ENCODE data around the gene PITPNM1.
"Not testable (repeated sequence)": the region's sequence is repeated elsewhere in the genome, so short reads cannot be mapped to it uniquely, and the experiment has no call there.

PITPNM1 gene

DNA sequence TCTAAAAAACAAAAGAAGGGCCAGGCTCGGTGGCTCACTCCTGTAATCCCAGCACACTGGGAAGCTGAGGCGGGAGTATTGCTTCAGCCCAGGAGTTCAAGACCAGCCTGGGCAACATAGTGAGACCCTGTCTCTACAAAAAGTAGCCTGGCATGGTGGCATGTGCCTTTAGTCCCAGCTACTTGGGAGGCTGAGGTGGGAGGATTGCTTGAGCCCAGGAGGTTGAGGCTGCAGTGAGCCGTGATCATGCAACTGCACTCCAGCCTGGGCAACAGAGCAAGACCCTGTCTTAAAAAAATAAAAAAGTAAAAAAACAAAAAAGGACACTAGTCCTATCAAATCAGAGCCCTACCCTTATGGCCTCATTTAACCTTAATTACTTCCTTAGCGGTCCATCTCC lies 6.4 kb upstream of the PITPNM1 start:
- not testable (repeated sequence) for H3K4me3 ChIP-seq (ENCODE audit: extremely low read depth, insufficient read depth, low read length, poor library complexity, severe bottlenecking); H3K27ac ChIP-seq (ENCODE audit: low read depth, low read length, severe bottlenecking); H3K4me1 ChIP-seq (ENCODE audit: control insufficient read depth, insufficient read depth, low read length, poor library complexity, severe bottlenecking); H3K36me3 ChIP-seq (ENCODE audit: control insufficient read depth, insufficient read depth, low read length); H3K9me3 ChIP-seq (ENCODE audit: control insufficient read depth, low read length)
- 82 to 89% methylated on average over 3 to 4 of the region's 4 CpGs for WGBS, 2 experiments (ENCODE audit: insufficient coverage in 2 of 2)

DNA sequence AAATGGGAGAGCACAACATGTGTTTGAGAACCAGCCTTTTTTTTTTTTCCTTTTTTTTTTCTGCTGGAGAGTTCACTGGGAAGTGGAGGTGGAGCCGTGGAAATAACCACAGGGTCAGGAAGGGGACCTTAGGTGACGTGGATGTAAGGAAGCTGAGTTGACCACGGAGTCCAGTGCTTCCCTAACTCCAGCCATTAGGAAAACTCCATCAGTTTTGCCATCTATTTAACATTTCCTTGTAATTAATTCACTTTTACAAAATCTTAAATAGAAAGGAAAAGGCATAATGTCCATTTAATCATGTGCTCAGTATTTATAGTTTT lies 4.8 kb upstream of the PITPNM1 start:
- H3K9me3 ChIP-seq (ENCODE audit: control insufficient read depth, low read length): no peaks in the 10 kb centered on the region
- H3K4me3 ChIP-seq (ENCODE audit: extremely low read depth, insufficient read depth, low read length, poor library complexity, severe bottlenecking): no peak overlapping the region
- no peak overlapping the region for H3K27ac ChIP-seq (ENCODE audit: low read depth, low read length, severe bottlenecking)
- H3K36me3 ChIP-seq (ENCODE audit: control insufficient read depth, insufficient read depth, low read length): no peaks in the 10 kb centered on the region
- peaks cover 17% of the 10 kb centered on the region for H3K4me1 ChIP-seq (ENCODE audit: control insufficient read depth, insufficient read depth, low read length, poor library complexity, severe bottlenecking)
- no CpG with 5 or more reads among the region's 3 CpGs for WGBS, 2 experiments (ENCODE audit: insufficient coverage in 2 of 2)

DNA sequence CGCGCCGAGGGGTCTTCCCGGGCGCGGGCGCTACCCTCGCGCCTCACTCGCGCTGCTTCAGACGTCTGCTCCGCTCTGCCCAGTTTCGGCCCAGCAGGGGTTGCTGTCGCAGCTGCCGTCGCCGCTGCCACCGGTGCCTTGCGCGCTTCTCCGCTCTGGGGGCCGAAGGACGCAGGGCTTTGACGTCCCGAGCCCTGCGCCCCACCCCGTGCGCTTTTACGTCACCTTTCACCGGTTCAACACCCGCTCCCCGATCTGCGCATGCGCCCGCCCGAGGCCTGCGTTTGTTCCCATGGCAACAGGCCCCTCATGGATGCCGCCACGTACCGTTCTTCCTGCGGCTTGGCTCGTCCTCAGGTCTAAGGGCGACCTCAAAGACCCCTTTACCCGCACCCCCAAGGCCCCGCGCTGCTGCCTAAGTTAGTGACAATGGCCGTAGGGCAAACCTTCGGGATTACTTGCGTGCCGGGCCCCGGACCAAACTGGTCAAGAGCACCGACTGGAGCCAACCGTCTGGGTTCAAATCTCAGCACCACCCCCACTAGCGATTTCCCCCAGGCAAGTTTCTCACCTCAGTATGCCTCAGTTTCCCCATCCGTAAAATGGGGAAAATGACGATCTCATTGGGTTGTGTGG lies 3.4 kb upstream of the PITPNM1 start:
- Histone ChIP-seq H3K4me3 (ENCODE audit: extremely low read depth, insufficient read depth, low read length, poor library complexity, severe bottlenecking) (peak overlapping the region; percentile 64), H3K9me3 (ENCODE audit: control insufficient read depth, low read length) (no peaks in the 10 kb centered on the region), H3K4me1 (ENCODE audit: control insufficient read depth, insufficient read depth, low read length, poor library complexity, severe bottlenecking) (peaks cover 21% of the 10 kb centered on the region), H3K36me3 (ENCODE audit: control insufficient read depth, insufficient read depth, low read length) (no peaks in the 10 kb centered on the region), H3K27ac (ENCODE audit: low read depth, low read length, severe bottlenecking) (peak overlapping the region; percentile 98)
- 0 to 1% methylated on average over 26 to 49 of the region's 57 CpGs for WGBS, 2 experiments (ENCODE audit: insufficient coverage in 2 of 2)

DNA sequence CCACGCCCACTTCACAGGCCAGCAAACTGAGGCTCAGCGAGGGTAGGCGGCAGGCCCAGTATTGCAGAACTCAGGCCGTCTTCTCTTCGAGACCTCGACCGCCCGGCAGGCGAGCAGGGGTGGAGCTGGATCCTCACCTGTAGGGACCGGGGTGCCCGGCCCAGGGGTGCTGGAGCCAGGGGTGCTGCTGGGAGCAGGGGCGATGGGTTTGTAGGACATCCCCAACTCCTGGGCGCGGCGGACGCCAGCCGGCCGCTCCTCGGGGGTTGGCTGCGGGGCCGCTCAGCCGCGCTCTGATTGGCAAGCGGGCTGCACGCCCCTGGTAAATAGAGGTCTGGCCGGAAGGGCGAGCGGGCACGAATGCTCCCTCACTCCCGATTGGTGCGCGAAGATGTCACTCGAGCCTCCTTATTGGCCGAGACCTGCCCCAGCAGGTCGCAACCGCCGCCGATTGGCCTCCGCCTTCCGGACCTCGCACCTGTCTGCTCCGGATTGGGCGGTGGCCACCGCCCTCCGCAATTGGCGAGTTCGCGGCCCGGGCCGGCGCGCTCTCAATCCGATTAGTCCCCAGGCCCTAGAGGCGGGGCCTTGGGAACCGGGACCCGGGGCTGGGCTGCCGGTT lies 2.8 kb upstream of the PITPNM1 start, which contains the start of gene CDK2AP2:
Gene CDK2AP2 (minus strand): TSS at position 299 of the 622 bp plus-strand sequence. CDS start 80 bp downstream, at position 219.
- Histone ChIP-seq H3K4me3 (ENCODE audit: extremely low read depth, insufficient read depth, low read length, poor library complexity, severe bottlenecking) (peak within 1 kb of the TSS; percentile 64), H3K9me3 (ENCODE audit: control insufficient read depth, low read length) (no peaks in the 10 kb centered on the region), H3K36me3 (ENCODE audit: control insufficient read depth, insufficient read depth, low read length) (no peaks in the 10 kb centered on the region), H3K27ac (ENCODE audit: low read depth, low read length, severe bottlenecking) (peak within 1 kb of the TSS; percentile 98), H3K4me1 (ENCODE audit: control insufficient read depth, insufficient read depth, low read length, poor library complexity, severe bottlenecking) (peaks cover 24% of the 10 kb centered on the region)
- WGBS, 2 experiments (ENCODE audit: insufficient coverage in 2 of 2): 1% methylated on average over 48 to 57 of the region's 57 CpGs

DNA sequence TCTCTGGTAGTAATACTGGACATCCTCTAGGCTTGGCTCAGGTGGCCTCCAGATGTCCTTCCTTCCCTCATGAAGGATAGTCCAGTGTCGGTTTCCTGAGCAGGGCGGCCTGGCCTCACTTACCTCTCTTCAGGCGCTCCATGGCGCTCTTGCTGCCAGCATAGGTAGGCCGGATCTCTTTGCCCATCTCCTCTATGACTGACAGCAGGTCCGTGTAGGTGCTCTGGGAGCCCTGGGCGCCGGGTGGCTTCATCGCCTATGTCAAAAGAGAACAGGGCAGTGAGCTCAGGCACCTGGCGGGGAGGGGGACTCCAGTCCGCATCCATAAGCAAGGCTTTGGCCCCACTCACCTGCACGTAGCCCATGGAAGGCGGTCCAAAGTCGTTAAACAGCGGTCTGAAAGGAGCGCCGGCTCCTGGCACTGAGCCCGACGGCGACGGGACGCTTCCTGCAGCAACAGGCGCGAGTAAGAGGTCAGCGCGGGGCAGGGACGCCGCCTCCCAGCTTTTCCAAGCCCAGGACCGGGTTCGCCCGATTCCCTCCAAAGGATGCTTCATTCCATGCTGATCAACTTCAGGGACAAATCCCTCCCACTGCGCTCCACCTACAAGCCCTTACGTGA lies 2.2 kb upstream of the PITPNM1 start:
- peak overlapping the region; percentile 98 for H3K27ac ChIP-seq (ENCODE audit: low read depth, low read length, severe bottlenecking)
- H3K9me3 ChIP-seq (ENCODE audit: control insufficient read depth, low read length): no peaks in the 10 kb centered on the region
- H3K36me3 ChIP-seq (ENCODE audit: control insufficient read depth, insufficient read depth, low read length): peaks cover 6% of the 10 kb centered on the region
- WGBS, 2 experiments (ENCODE audit: insufficient coverage in 2 of 2): 25 to 30% methylated on average over 33 of the region's 33 CpGs
- peak overlapping the region; percentile 64 for H3K4me3 ChIP-seq (ENCODE audit: extremely low read depth, insufficient read depth, low read length, poor library complexity, severe bottlenecking)
- peaks cover 24% of the 10 kb centered on the region for H3K4me1 ChIP-seq (ENCODE audit: control insufficient read depth, insufficient read depth, low read length, poor library complexity, severe bottlenecking)

DNA sequence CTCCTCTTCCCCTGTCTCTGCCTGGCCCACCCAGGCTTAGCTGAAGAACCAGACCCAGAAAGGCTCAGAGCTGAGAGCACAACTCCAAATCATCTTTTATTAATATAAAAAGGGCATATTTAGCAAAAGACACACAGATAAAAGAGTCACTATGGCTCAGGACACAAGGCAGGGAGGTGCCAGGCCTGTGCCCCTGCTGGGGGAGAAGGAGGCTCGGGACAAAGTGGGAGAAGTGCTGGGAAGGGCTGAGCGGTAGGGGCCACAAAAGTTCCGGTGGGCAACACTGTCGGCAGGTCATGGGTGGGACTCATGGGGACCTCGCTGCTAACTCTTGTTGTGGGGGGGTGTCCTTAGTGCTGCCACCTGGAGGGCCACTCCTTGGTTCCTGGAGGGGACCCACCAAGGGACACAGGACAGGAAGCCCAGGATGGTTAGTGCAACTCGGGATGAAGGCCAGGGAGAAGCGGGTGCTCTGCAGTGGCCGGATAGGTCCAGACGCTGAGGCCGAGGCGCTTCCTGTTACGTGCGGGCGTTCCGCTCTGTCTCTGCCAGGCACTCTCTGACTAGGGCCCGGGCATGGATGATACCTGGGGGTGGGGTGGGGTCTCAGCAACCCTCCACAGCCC lies 1.4 kb upstream of the PITPNM1 start:
- no peak overlapping the region for H3K27ac ChIP-seq (ENCODE audit: low read depth, low read length, severe bottlenecking)
- H3K36me3 ChIP-seq (ENCODE audit: control insufficient read depth, insufficient read depth, low read length): peaks cover 13% of the 10 kb centered on the region
- H3K4me1 ChIP-seq (ENCODE audit: control insufficient read depth, insufficient read depth, low read length, poor library complexity, severe bottlenecking): peaks cover 24% of the 10 kb centered on the region
- no peaks in the 10 kb centered on the region for H3K9me3 ChIP-seq (ENCODE audit: control insufficient read depth, low read length)
- H3K4me3 ChIP-seq (ENCODE audit: extremely low read depth, insufficient read depth, low read length, poor library complexity, severe bottlenecking): peak overlapping the region; percentile 64
- 93% methylated on average over 5 to 12 of the region's 16 CpGs for WGBS, 2 experiments (ENCODE audit: insufficient coverage in 2 of 2)

DNA sequence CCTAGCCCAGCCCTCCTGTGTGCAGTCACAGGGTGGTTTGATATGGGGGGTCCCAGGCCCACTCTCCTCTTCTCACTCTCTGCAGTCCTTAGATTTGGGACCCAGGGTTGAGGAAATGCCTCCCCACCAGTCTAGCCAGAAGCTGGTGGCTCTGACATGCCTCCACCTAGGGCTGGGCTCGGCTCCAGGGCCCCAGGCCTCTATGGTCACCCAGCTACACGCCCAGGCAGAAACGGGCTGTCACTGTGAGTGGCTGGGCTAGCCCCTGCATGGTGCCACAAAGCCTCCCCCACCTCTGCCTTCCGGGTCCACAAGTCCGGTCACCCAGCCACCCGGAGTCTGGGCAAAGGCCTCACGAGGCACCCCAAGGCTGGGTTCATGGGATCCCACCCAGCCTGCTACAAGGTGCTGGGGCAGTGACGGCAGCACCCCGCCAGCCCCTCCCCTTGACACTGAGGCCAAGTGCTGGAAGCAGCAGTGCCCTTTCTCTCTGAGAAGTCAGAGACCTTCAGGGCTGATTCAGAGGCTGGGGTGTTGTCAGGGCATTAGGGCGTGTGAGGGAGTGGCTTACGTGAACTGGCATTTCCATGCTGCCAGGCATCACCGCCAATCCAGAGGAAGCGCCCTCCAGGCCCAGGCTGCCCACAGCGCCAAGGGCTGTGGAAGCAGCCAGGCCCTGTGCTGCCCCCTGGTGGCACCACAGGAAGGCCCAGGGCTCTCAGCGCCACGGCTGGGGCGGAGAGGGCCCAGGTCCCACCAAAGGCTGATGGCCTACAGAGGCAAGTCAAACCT lies 638 bp upstream of the PITPNM1 start:
- 41% methylated on average over 8 to 16 of the region's 17 CpGs for WGBS, 2 experiments (ENCODE audit: insufficient coverage in 2 of 2)
- H3K27ac ChIP-seq (ENCODE audit: low read depth, low read length, severe bottlenecking): peak overlapping the region; percentile 73
- peaks cover 20% of the 10 kb centered on the region for H3K36me3 ChIP-seq (ENCODE audit: control insufficient read depth, insufficient read depth, low read length)
- H3K9me3 ChIP-seq (ENCODE audit: control insufficient read depth, low read length): no peaks in the 10 kb centered on the region
- peak overlapping the region; percentile 81 for H3K4me3 ChIP-seq (ENCODE audit: extremely low read depth, insufficient read depth, low read length, poor library complexity, severe bottlenecking)
- peaks cover 24% of the 10 kb centered on the region for H3K4me1 ChIP-seq (ENCODE audit: control insufficient read depth, insufficient read depth, low read length, poor library complexity, severe bottlenecking)

DNA sequence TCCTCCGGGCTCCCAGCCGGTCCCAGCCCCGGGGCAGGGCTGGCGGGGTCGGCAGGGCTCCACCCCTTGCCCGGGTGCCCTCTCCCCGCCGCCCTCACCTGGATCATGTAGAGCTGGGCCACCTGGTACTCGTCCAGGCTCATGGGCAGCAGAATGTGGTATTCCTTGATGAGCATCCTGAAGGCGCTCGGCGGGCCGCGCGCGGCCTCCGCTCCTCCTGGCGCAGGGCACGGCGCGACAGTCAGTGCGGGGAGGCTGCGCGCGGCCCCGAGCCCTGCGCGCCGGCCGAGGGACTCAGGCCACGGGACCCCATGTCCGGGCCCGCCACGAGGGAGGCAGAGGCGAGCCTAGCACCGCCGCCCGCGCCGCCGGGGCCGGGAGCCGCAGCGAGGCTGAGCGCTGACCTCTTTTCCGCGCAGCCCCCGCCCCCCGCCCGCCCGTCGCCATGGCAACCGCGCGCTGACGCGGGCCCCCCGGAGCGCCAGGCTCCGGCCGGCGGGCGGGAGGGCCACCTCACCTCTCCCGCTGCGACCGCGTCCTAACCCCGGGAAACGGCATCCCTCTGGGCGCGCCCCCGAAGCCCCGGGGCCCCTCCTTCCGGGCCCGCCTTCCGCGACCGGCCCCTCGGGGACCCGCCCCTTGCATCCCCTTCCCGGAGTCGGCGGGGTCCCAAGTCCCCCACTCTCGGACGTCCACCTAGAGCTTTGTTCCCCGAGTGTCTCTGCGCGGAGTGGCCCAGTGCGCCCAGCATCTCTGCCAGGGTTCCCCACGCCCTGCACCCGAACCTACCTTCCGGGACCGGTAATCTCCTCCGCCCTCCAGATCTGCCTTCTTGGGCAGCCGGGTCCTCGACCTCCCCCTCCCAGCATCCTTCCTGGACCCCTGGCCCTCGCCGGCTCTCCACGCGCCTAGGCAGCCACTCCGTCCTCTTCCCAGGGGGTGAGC lies 886 bp downstream of the PITPNM1 start:
- Histone ChIP-seq H3K36me3 (ENCODE audit: control insufficient read depth, insufficient read depth, low read length) (peaks cover 34% of the 10 kb centered on the region), H3K4me1 (ENCODE audit: control insufficient read depth, insufficient read depth, low read length, poor library complexity, severe bottlenecking) (peaks cover 24% of the 10 kb centered on the region), H3K27ac (ENCODE audit: low read depth, low read length, severe bottlenecking) (peak overlapping the region; percentile 57), H3K4me3 (ENCODE audit: extremely low read depth, insufficient read depth, low read length, poor library complexity, severe bottlenecking) (peak overlapping the region; percentile 81), H3K9me3 (ENCODE audit: control insufficient read depth, low read length) (no peaks in the 10 kb centered on the region)
- WGBS, 2 experiments (ENCODE audit: insufficient coverage in 2 of 2): 1% methylated on average over 52 to 95 of the region's 101 CpGs

DNA sequence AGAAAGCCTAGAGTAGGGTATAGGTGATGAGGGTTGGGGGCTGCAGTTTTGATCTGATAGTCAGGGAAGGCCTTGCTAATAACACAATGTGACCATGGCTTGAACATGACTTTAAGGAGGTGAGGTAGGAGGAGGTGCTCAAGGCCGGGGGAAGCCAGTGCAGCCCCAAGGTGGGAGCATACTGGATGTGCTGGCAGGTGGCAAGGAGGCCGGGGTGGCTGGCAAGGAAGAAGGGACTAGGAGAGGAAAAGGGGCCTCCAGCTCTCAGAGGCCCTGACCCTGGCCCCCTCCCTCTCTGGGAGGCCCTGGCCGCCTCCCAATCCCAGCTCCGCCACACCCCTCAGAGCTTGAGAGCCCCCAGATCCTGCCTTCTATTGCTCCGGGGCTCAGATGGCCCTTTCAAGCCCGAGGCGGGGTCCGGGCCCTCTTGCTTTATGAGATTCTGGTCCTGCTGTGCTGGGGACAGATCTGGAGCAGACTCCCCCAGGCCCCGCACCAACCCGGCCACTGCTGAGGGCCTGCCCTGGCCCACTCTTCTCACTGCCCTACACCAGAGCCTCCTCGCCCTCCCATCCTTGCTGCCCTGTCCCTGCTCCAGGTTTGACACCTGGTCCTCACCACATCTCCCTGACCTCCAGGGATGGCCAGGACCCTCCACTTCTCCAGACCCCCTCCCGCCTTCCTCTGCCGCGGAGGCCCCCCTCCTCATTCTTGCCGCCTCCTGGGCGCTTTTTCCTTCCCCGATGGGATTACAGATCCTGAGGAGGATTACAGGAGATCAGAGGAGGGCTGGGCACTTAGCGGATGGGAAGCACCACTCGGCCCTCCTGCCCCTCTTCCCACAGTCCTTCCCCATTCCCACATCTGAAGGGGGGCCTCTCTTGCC lies 1.8 kb downstream of the PITPNM1 start:
- peaks cover 24% of the 10 kb centered on the region for H3K4me1 ChIP-seq (ENCODE audit: control insufficient read depth, insufficient read depth, low read length, poor library complexity, severe bottlenecking)
- peaks cover 35% of the 10 kb centered on the region for H3K36me3 ChIP-seq (ENCODE audit: control insufficient read depth, insufficient read depth, low read length)
- 80 to 84% methylated on average over 13 of the region's 19 CpGs for WGBS, 2 experiments (ENCODE audit: insufficient coverage in 2 of 2)
- H3K4me3 ChIP-seq (ENCODE audit: extremely low read depth, insufficient read depth, low read length, poor library complexity, severe bottlenecking): peak overlapping the region; percentile 81
- no peak overlapping the region for H3K27ac ChIP-seq (ENCODE audit: low read depth, low read length, severe bottlenecking)
- H3K9me3 ChIP-seq (ENCODE audit: control insufficient read depth, low read length): no peaks in the 10 kb centered on the region
